ENCODE measurements around the gene CNST. TPM values are rescaled to one million over a fixed set of nuclear protein-coding genes. Genes with fewer than 3 reads are reported as not detected.

CNST gene
- total RNA-seq, 1 experiment from 2014 or later, result 14.8 TPM

GRCh38 chr1:246591504-246591903, 25.2 kb downstream of the CNST start:
- Histone ChIP-seq H3K4me1 (no peaks in the 10 kb centered on the region), H3K27me3 (replicated peaks; ENCODE audit: control insufficient read depth, insufficient read depth, low read length) (no peaks in the 10 kb centered on the region), H3K36me3 (ENCODE audit: control insufficient read depth, insufficient read depth, low read length) (no peaks in the 10 kb centered on the region), H3K4me3 (ENCODE audit: low read depth, low read length) (no peak overlapping the region), H3K9me3 (no peaks in the 10 kb centered on the region)
- intact Hi-C loops (cut with micrococcal nuclease; ENCODE audit: unreplicated experiment), result no loop called here
- ChIA-PET CTCF (no interaction called here), POLR2A (no interaction called here)
- H3K4me3 Mint-ChIP-seq (ENCODE audit: unreplicated experiment), result no peak overlapping the region
- no TSS peak for BruUV-seq (replicated peaks)
- no peaks in the 10 kb centered on the region for H3K27me3 Mint-ChIP-seq (ENCODE audit: insufficient read depth, unreplicated experiment)
- no peak overlapping the region for H3K27ac Mint-ChIP-seq (ENCODE audit: unreplicated experiment)
- DNase-seq, result no peak
- no peaks in the 10 kb centered on the region for H3K4me1 Mint-ChIP-seq (ENCODE audit: low read depth, unreplicated experiment)
- TF ChIP-seq CTCF (IDR thresholded peaks at IDR 0.05; ENCODE audit: insufficient read depth in 1 of 2, low read depth in 1 of 2, low read length in 1 of 2, severe bottlenecking in 1 of 2, unreplicated experiment in 1 of 2), result no peak
- no peaks in the 10 kb centered on the region for H3K9me3 Mint-ChIP-seq (ENCODE audit: unreplicated experiment)
- peaks cover 4% of the 10 kb centered on the region for H3K36me3 Mint-ChIP-seq (ENCODE audit: insufficient read depth, unreplicated experiment)

GRCh38 chr1:246591958-246592357, 25.7 kb downstream of the CNST start:
- no peak for DNase-seq
- Mint-ChIP-seq H3K27me3 (ENCODE audit: insufficient read depth, unreplicated experiment) (no peaks in the 10 kb centered on the region), H3K4me1 (ENCODE audit: low read depth, unreplicated experiment) (no peaks in the 10 kb centered on the region), H3K27ac (ENCODE audit: unreplicated experiment) (no peak overlapping the region), H3K9me3 (ENCODE audit: unreplicated experiment) (no peaks in the 10 kb centered on the region), H3K36me3 (ENCODE audit: insufficient read depth, unreplicated experiment) (peaks cover 4% of the 10 kb centered on the region), H3K4me3 (ENCODE audit: unreplicated experiment) (no peak overlapping the region)
- Histone ChIP-seq H3K9me3 (no peaks in the 10 kb centered on the region), H3K4me3 (ENCODE audit: low read depth, low read length) (no peak overlapping the region), H3K36me3 (ENCODE audit: control insufficient read depth, insufficient read depth, low read length) (no peaks in the 10 kb centered on the region), H3K27me3 (replicated peaks; ENCODE audit: control insufficient read depth, insufficient read depth, low read length) (no peaks in the 10 kb centered on the region), H3K4me1 (no peaks in the 10 kb centered on the region)
- ChIA-PET POLR2A (no interaction called here), CTCF (no interaction called here)
- no peak for TF ChIP-seq CTCF (IDR thresholded peaks at IDR 0.05; ENCODE audit: insufficient read depth in 1 of 2, low read depth in 1 of 2, low read length in 1 of 2, severe bottlenecking in 1 of 2, unreplicated experiment in 1 of 2)
- BruUV-seq (replicated peaks), result no TSS peak
- intact Hi-C loops (cut with micrococcal nuclease; ENCODE audit: unreplicated experiment), result no loop called here

GRCh38 chr1:246592695-246593094, 26.4 kb downstream of the CNST start:
- Mint-ChIP-seq H3K36me3 (ENCODE audit: insufficient read depth, unreplicated experiment) (peaks cover 4% of the 10 kb centered on the region), H3K27ac (ENCODE audit: unreplicated experiment) (no peak overlapping the region), H3K9me3 (ENCODE audit: unreplicated experiment) (no peaks in the 10 kb centered on the region), H3K27me3 (ENCODE audit: insufficient read depth, unreplicated experiment) (no peaks in the 10 kb centered on the region), H3K4me3 (ENCODE audit: unreplicated experiment) (no peak overlapping the region), H3K4me1 (ENCODE audit: low read depth, unreplicated experiment) (no peaks in the 10 kb centered on the region)
- no peaks in the 10 kb centered on the region for H3K9me3 ChIP-seq
- intact Hi-C loops (cut with micrococcal nuclease; ENCODE audit: unreplicated experiment), result no loop called here
- no peaks in the 10 kb centered on the region for H3K27me3 ChIP-seq (replicated peaks; ENCODE audit: control insufficient read depth, insufficient read depth, low read length)
- H3K4me1 ChIP-seq, result no peaks in the 10 kb centered on the region
- H3K36me3 ChIP-seq (ENCODE audit: control insufficient read depth, insufficient read depth, low read length), result no peaks in the 10 kb centered on the region
- CTCF ChIA-PET, result no interaction called here
- BruUV-seq (replicated peaks), result no TSS peak
- no peak overlapping the region for H3K4me3 ChIP-seq (ENCODE audit: low read depth, low read length)
- DNase-seq, result no peak
- POLR2A ChIA-PET, result no interaction called here
- TF ChIP-seq CTCF (IDR thresholded peaks at IDR 0.05; ENCODE audit: insufficient read depth in 1 of 2, low read depth in 1 of 2, low read length in 1 of 2, severe bottlenecking in 1 of 2, unreplicated experiment in 1 of 2), result no peak

All from Caco-2 (cell line).